Cardiac muscle cell (in vitro differentiated cells and primary cell): ENCODE data around the gene GTPBP1. TPM values are rescaled to one million over a fixed set of nuclear protein-coding genes. Genes with fewer than 3 reads are reported as not detected.

Source experiments
- DNase-seq, 2 donors: peaks; one replicate each; pipeline versions ENCODE4 v3.0.0 to v3.0.0-alpha.2; 2010 to 2017; ENCODE audit warnings: low read depth in 1 of 2, low spot score in 1 of 2
- H3K27ac ChIP-seq: fragments of 200-600 bp; sonication (generic); 2 replicates; pipeline ENCODE4 v1.5.1; 2016
- H3K27me3 ChIP-seq: fragments of 200-600 bp; sonication (generic); 2 replicates; pipeline ENCODE4 v1.6.0; 2016; ENCODE audit warnings: control low read depth
- H3K36me3 ChIP-seq: fragments of 200-600 bp; sonication (generic); 2 replicates; pipeline ENCODE4 v1.5.1; 2016; ENCODE audit warnings: control low read depth
- H3K4me1 ChIP-seq: fragments of 200-600 bp; sonication (generic); 2 replicates; pipeline ENCODE4 v1.8.1; 2017; ENCODE audit warnings: low read depth, mild to moderate bottlenecking, mixed run types
- H3K4me3 ChIP-seq: fragments of 200-600 bp; sonication (generic); 2 replicates; pipeline ENCODE4 v1.5.1; 2016; ENCODE audit warnings: mild to moderate bottlenecking
- H3K9me3 ChIP-seq: fragments of 200-600 bp; sonication (generic); 2 replicates; pipeline ENCODE4 v1.5.1; 2017; ENCODE audit warnings: low read depth, mild to moderate bottlenecking, control low read depth
- CTCF ChIP-seq: IDR thresholded peaks from 2 replicates; pipeline ENCODE4 v1.5.1; 2012; ENCODE audit warnings: low read depth, mild to moderate bottlenecking, low read length
- polyA plus RNA-seq: library from polyadenylated mRNA; unstranded; fragments of >200 nt; fragmentation: Nextera tagmentation; extraction: Ambion mirVana; gene quantifications from 2 replicates; pipeline ENCODE4 v1.2.1, GENCODE V29; 2016
- total RNA-seq: library from RNA; depleted of rRNA; stranded (reverse); fragments of >200 nt; gene quantifications from 2 replicates; pipeline ENCODE4 v1.2.3, GENCODE V29; 2016

The GTPBP1 gene
- total and polyA plus RNA-seq, 2 experiments from 2014 or later, result 49.8 to 92.2 TPM

- Histone ChIP-seq H3K9me3 (no peaks in the 10 kb centered on the region), H3K4me3 (no peak overlapping the region), H3K4me1 (no peaks in the 10 kb centered on the region), H3K27ac (peak overlapping the region; percentile 51), H3K36me3 (peaks cover 27% of the 10 kb centered on the region), H3K27me3 (no peaks in the 10 kb centered on the region)
- no peak for DNase-seq
- no peak for TF ChIP-seq CTCF
These were observed 29.4 kb downstream of the GTPBP1 start for GRCh38 chr22:38735126-38735464.

GRCh38 chr22:38735465-38736256, 29.9 kb downstream of the GTPBP1 start:
- TF ChIP-seq CTCF, result no peak
- H3K4me1 ChIP-seq, result no peaks in the 10 kb centered on the region
- H3K27me3 ChIP-seq, result no peaks in the 10 kb centered on the region
- no peak overlapping the region for H3K4me3 ChIP-seq
- H3K9me3 ChIP-seq, result no peaks in the 10 kb centered on the region
- H3K27ac ChIP-seq, result peak overlapping the region; percentile 51
- no peak for DNase-seq
- H3K36me3 ChIP-seq, result peaks cover 27% of the 10 kb centered on the region

- DNase-seq, result no peak
- Histone ChIP-seq H3K27ac (no peak overlapping the region), H3K9me3 (no peaks in the 10 kb centered on the region), H3K36me3 (peaks cover 32% of the 10 kb centered on the region), H3K4me3 (no peak overlapping the region), H3K27me3 (no peaks in the 10 kb centered on the region), H3K4me1 (no peaks in the 10 kb centered on the region)
- no peak for TF ChIP-seq CTCF
These were observed 30.5 kb downstream of the GTPBP1 start for GRCh38 chr22:38736257-38736570.

- no peaks in the 10 kb centered on the region for H3K27me3 ChIP-seq
- peaks cover 42% of the 10 kb centered on the region for H3K36me3 ChIP-seq
- H3K4me3 ChIP-seq, result no peak overlapping the region
- H3K4me1 ChIP-seq, result no peaks in the 10 kb centered on the region
- no peak for DNase-seq
- no peaks in the 10 kb centered on the region for H3K9me3 ChIP-seq
- no peak overlapping the region for H3K27ac ChIP-seq
- TF ChIP-seq CTCF, result no peak
These were observed 31.7 kb downstream of the GTPBP1 start for GRCh38 chr22:38737302-38738060.

- Histone ChIP-seq H3K4me3 (no peak overlapping the region), H3K27me3 (no peaks in the 10 kb centered on the region), H3K9me3 (no peaks in the 10 kb centered on the region), H3K27ac (no peak overlapping the region), H3K36me3 (peaks cover 42% of the 10 kb centered on the region), H3K4me1 (no peaks in the 10 kb centered on the region)
- TF ChIP-seq CTCF, result no peak
- no peak for DNase-seq
These were observed 32.8 kb downstream of the GTPBP1 start for GRCh38 chr22:38738475-38739070.
